Osteocyte (in vitro differentiated cells): Measurements from ENCODE around the gene ONECUT3. TPM values are rescaled to one million over a fixed set of nuclear protein-coding genes. Genes with fewer than 3 reads are reported as not detected.
"Not testable (repeated sequence)": the region's sequence is repeated elsewhere in the genome, so short reads cannot be mapped to it uniquely, and the experiment has no call there.

ENCODE experiments used
- DNase-seq: peaks from one replicate; pipeline ENCODE4 v3.0.0; 2021; ENCODE audit warnings: mixed read lengths; ENCODE audit not compliant: unreplicated experiment; ENCODE audit errors: extremely low spot score
- H3K27ac Mint-ChIP-seq: one replicate; pipeline ENCODE4 v1.8.0; 2021; ENCODE audit warnings: mild to moderate bottlenecking, mixed read lengths; ENCODE audit not compliant: unreplicated experiment
- H3K27me3 Mint-ChIP-seq: one replicate; pipeline ENCODE4 v1.8.0; 2021; ENCODE audit warnings: mixed read lengths; ENCODE audit not compliant: unreplicated experiment
- H3K36me3 Mint-ChIP-seq: one replicate; pipeline ENCODE4 v1.8.0; 2021; ENCODE audit warnings: mixed read lengths; ENCODE audit not compliant: unreplicated experiment
- H3K4me1 Mint-ChIP-seq: one replicate; pipeline ENCODE4 v1.8.0; 2021; ENCODE audit warnings: mixed read lengths; ENCODE audit not compliant: unreplicated experiment
- H3K4me3 Mint-ChIP-seq: one replicate; pipeline ENCODE4 v1.8.0; 2021; ENCODE audit warnings: mild to moderate bottlenecking, moderate library complexity, mixed read lengths; ENCODE audit not compliant: unreplicated experiment
- H3K9me3 Mint-ChIP-seq: one replicate; pipeline ENCODE4 v1.8.0; 2021; ENCODE audit warnings: mixed read lengths; ENCODE audit not compliant: unreplicated experiment
- CTCF ChIP-seq: fragments of 200-600 bp; sonication (generic); IDR thresholded peaks from 2 replicates; pipeline ENCODE4 v1.5.0; 2021; ENCODE audit warnings: antibody characterized with exemption, mild to moderate bottlenecking, moderate library complexity
- total RNA-seq: library from RNA; stranded (reverse); gene quantifications from 2 replicates; pipeline ENCODE4 v1.2.1, GENCODE V29; 2021

Gene ONECUT3
- total RNA-seq, 1 donor from 2014 or later = not detected

- no peak overlapping the region for H3K27ac Mint-ChIP-seq
Observed at GRCh38 chr19:1794424-1795172, 41.3 kb downstream of the ONECUT3 start.

GRCh38 chr19:1796395-1797142 is 43.3 kb downstream of the ONECUT3 start:
- no peaks in the 10 kb centered on the region for H3K27me3 Mint-ChIP-seq
- no peaks in the 10 kb centered on the region for H3K4me1 Mint-ChIP-seq
- no peak for TF ChIP-seq CTCF
- peaks cover 5% of the 10 kb centered on the region for H3K36me3 Mint-ChIP-seq
- no peak overlapping the region for H3K4me3 Mint-ChIP-seq
- no peak for DNase-seq
- H3K27ac Mint-ChIP-seq = no peak overlapping the region
- H3K9me3 Mint-ChIP-seq = no peaks in the 10 kb centered on the region

More at GRCh38 chr19:1794424-1795172, 41.3 kb downstream of the ONECUT3 start:
- TF ChIP-seq CTCF = no peak
- Mint-ChIP-seq H3K4me1 (peaks cover 3% of the 10 kb centered on the region), H3K9me3 (no peaks in the 10 kb centered on the region), H3K4me3 (no peak overlapping the region), H3K27me3 (no peaks in the 10 kb centered on the region), H3K36me3 (no peaks in the 10 kb centered on the region)
- DNase-seq = no peak

- not testable (repeated sequence) for H3K4me1 Mint-ChIP-seq
Observed at GRCh38 chr19:1797313-1797712, 44.0 kb downstream of the ONECUT3 start.

GRCh38 chr19:1799695-1800342 is 46.5 kb downstream of the ONECUT3 start:
- Mint-ChIP-seq H3K27me3 (no peaks in the 10 kb centered on the region), H3K4me1 (no peaks in the 10 kb centered on the region), H3K4me3 (no peak overlapping the region), H3K9me3 (no peaks in the 10 kb centered on the region), H3K36me3 (peaks cover 5% of the 10 kb centered on the region), H3K27ac (no peak overlapping the region)
- no peak for TF ChIP-seq CTCF
- DNase-seq = no peak

More at GRCh38 chr19:1797313-1797712, 44.0 kb downstream of the ONECUT3 start:
- not testable (repeated sequence) for H3K36me3 Mint-ChIP-seq, H3K9me3 Mint-ChIP-seq, H3K27me3 Mint-ChIP-seq, DNase-seq, H3K27ac Mint-ChIP-seq, H3K4me3 Mint-ChIP-seq

GRCh38 chr19:1804858-1805257 is 51.6 kb downstream of the ONECUT3 start:
- Mint-ChIP-seq H3K4me3 (no peak overlapping the region), H3K27me3 (no peaks in the 10 kb centered on the region), H3K36me3 (peaks cover 4% of the 10 kb centered on the region)

More at GRCh38 chr19:1804858-1805257, 51.6 kb downstream of the ONECUT3 start:
- DNase-seq = no peak
- H3K27ac Mint-ChIP-seq = no peak overlapping the region
- no peaks in the 10 kb centered on the region for H3K9me3 Mint-ChIP-seq
- no peak for TF ChIP-seq CTCF
- no peaks in the 10 kb centered on the region for H3K4me1 Mint-ChIP-seq
